Measurements from ENCODE around the gene LHPP. TPM values are rescaled to one million over a fixed set of nuclear protein-coding genes. Genes with fewer than 3 reads are reported as not detected.

Gene LHPP
- total RNA-seq, 1 experiment from 2014 or later, result 8.2 TPM

GRCh38 chr10:124496620-124497019, 35.0 kb downstream of the LHPP start:
- DNase-seq (ENCODE audit: low spot score), result no peak

GRCh38 chr10:124497196-124497881, 35.7 kb downstream of the LHPP start:
- no peak for DNase-seq (ENCODE audit: low spot score)

- no peak for DNase-seq (ENCODE audit: low spot score)
Measured at GRCh38 chr10:124498056-124498455, 36.4 kb downstream of the LHPP start.

GRCh38 chr10:124500757-124501156, 39.1 kb downstream of the LHPP start:
- DNase-seq (ENCODE audit: low spot score), result no peak

GRCh38 chr10:124504711-124505110, 43.1 kb downstream of the LHPP start:
- DNase-seq (ENCODE audit: low spot score), result no peak

GRCh38 chr10:124505279-124505678, 43.7 kb downstream of the LHPP start:
- DNase-seq (ENCODE audit: low spot score), result no peak

- no peak for DNase-seq (ENCODE audit: low spot score)
Measured at GRCh38 chr10:124508070-124508667, 46.5 kb downstream of the LHPP start.

GRCh38 chr10:124508907-124509454, 47.4 kb downstream of the LHPP start:
- no peak for DNase-seq (ENCODE audit: low spot score)

GRCh38 chr10:124509880-124510632, 48.4 kb downstream of the LHPP start:
- DNase-seq (ENCODE audit: low spot score), result no peak

GRCh38 chr10:124510759-124511158, 49.1 kb downstream of the LHPP start:
- DNase-seq (ENCODE audit: low spot score), result no peak

- no peak for DNase-seq (ENCODE audit: low spot score)
Measured at GRCh38 chr10:124511205-124512039, 49.8 kb downstream of the LHPP start.

GRCh38 chr10:124512040-124512428, 50.4 kb downstream of the LHPP start:
- no peak for DNase-seq (ENCODE audit: low spot score)

GRCh38 chr10:124512600-124512999, 51.0 kb downstream of the LHPP start:
- DNase-seq (ENCODE audit: low spot score), result no peak

- DNase-seq (ENCODE audit: low spot score), result no peak
Measured at GRCh38 chr10:124515244-124515970, 53.8 kb downstream of the LHPP start.

- no peak for DNase-seq (ENCODE audit: low spot score)
Measured at GRCh38 chr10:124516181-124516580, 54.6 kb downstream of the LHPP start.

GRCh38 chr10:124516746-124517397, 55.2 kb downstream of the LHPP start:
- DNase-seq (ENCODE audit: low spot score), result no peak

- no peak for DNase-seq (ENCODE audit: low spot score)
Measured at GRCh38 chr10:124517461-124517860, 55.8 kb downstream of the LHPP start.

- DNase-seq (ENCODE audit: low spot score), result no peak
Measured at GRCh38 chr10:124517931-124518330, 56.3 kb downstream of the LHPP start.

- DNase-seq (ENCODE audit: low spot score), result no peak
Measured at GRCh38 chr10:124518366-124518765, 56.7 kb downstream of the LHPP start.
